PC-9 (cell line): Measurements from ENCODE around the gene PCDH9. TPM values are rescaled to one million over a fixed set of nuclear protein-coding genes. Genes with fewer than 3 reads are reported as not detected.

Experiments
- BruUV-seq: library from RNA; stranded (reverse); fragments of 400-500 nt; replicated peaks from 2 replicates; lab custom pipeline; 2021; lab: Mats Ljungman, UMichigan
- CTCF ChIA-PET: fragments of 300-600 bp; sonication (Branson Sonifier 250); formaldehyde crosslinking; loops from one replicate; lab custom pipeline; 2022; ENCODE audit warnings: antibody characterized with exemption; lab: Charles Lee
- POLR2A ChIA-PET: fragments of 300-600 bp; sonication (Branson Sonifier 250); formaldehyde crosslinking; loops from one replicate; lab custom pipeline; 2022; ENCODE audit warnings: antibody characterized with exemption; ENCODE audit not compliant: unreplicated experiment; lab: Charles Lee
- DNase-seq, 2 experiments: peaks; one replicate each; pipeline versions ENCODE4 v3.0.0 to v3.0.0-alpha.2; 2015 to 2022; ENCODE audit warnings: mixed read lengths in 1 of 2
- H2AFZ ChIP-seq: fragments of 200-600 bp; sonication (generic); 2 replicates; pipeline ENCODE4 v1.8.1; 2017; ENCODE audit warnings: antibody characterized with exemption
- H3F3A ChIP-seq: fragments of 200-600 bp; sonication (generic); 2 replicates; pipeline ENCODE4 v1.8.1; 2017; ENCODE audit warnings: antibody characterized with exemption, mild to moderate bottlenecking, low read depth; ENCODE audit not compliant: insufficient read depth
- H3K27ac ChIP-seq: fragments of 200-600 bp; sonication (generic); 2 replicates; pipeline ENCODE4 v1.6.1; 2016; ENCODE audit warnings: mixed run types
- H3K27me3 ChIP-seq: fragments of 200-600 bp; sonication (generic); 2 replicates; pipeline ENCODE4 v1.6.1; 2016; ENCODE audit warnings: low read depth, mixed run types; ENCODE audit not compliant: insufficient read depth
- H3K36me3 ChIP-seq: fragments of 200-600 bp; sonication (generic); 2 replicates; pipeline ENCODE4 v1.6.1; 2016; ENCODE audit warnings: low read depth, mixed run types
- H3K4me1 ChIP-seq: fragments of 200-600 bp; sonication (generic); replicated peaks from 2 replicates; pipeline ENCODE4 v1.6.1; 2016; ENCODE audit warnings: mixed run types; ENCODE audit not compliant: insufficient read depth
- H3K4me2 ChIP-seq: fragments of 200-600 bp; sonication (generic); 2 replicates; pipeline ENCODE4 v1.6.1; 2017; ENCODE audit warnings: mixed run types
- H3K4me3 ChIP-seq: fragments of 200-600 bp; sonication (generic); 2 replicates; pipeline ENCODE4 v1.6.1; 2016; ENCODE audit warnings: mixed run types
- H3K79me2 ChIP-seq: fragments of 200-600 bp; sonication (generic); 2 replicates; pipeline ENCODE4 v1.6.1; 2017; ENCODE audit warnings: low read depth, mixed run types
- H3K9me2 ChIP-seq: fragments of 200-600 bp; sonication (generic); 2 replicates; pipeline ENCODE4 v1.8.1; 2017; ENCODE audit warnings: mild to moderate bottlenecking; ENCODE audit not compliant: insufficient read depth
- H3K9me3 ChIP-seq: fragments of 200-600 bp; sonication (generic); 2 replicates; pipeline ENCODE4 v1.8.1; 2016; ENCODE audit warnings: low read depth; ENCODE audit not compliant: insufficient read depth
- H4K20me1 ChIP-seq: fragments of 200-600 bp; sonication (generic); 2 replicates; pipeline ENCODE4 v1.8.1; 2017; ENCODE audit not compliant: insufficient read depth
- EZH2 ChIP-seq: fragments of 200-600 bp; sonication (generic); IDR thresholded peaks from 2 replicates; pipeline ENCODE4 v1.8.0; 2017; ENCODE audit warnings: antibody characterized with exemption, low read depth
- intact Hi-C: fragments of 100-400 bp; cut with micrococcal nuclease; formaldehyde crosslinking; loops from one replicate; pipeline ENCODE4 v1.10.0; 2022; ENCODE audit not compliant: unreplicated experiment
- total RNA-seq: library from RNA; stranded (reverse); gene quantifications from 2 replicates; pipeline ENCODE4 v1.2.3, GENCODE V29; 2021
- TF ChIP-seq, protein P1 (sequence below): fragments of 200-600 bp; sonication (generic); conservative IDR thresholded peaks from 2 replicates; pipeline ENCODE4 v1.6.1; 2017; ENCODE audit warnings: mixed run types, antibody characterized with exemption, mild to moderate bottlenecking, moderate library complexity

Gene PCDH9
- total RNA-seq, 1 experiment from 2014 or later: 0.37 TPM

DNA sequence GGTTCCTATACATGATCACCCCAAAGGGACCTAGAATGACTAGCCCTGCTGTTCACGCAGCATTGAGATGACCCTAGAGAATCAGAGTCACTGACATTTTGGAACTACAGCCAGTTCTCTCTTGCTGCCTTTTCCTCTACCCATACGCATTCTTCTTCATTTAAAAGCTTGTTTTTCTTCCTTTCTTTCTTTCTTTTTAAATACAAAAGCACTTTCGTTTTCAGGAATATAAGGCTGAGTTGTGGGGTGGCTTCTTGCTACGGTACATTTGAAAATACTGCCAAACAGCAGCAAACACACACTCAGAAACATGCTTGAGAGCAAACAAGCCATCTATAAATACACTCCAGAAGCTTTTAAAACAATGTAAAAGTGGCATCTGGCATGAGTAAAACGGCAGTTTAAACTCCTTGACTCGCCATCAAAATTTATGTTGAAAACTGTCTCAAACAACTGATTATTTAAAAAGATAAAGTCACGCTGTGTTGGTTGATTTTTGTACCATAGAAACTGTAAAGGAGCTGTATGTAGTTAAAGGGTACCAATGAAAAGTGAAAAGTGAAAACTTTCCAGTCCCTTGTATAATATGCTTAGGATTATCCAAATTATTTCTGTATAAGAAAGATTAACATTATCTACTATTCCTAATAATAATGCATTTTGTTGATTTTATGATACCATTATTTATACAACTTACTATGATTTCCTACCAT lies 95.6 kb downstream of the PCDH9 start:
- no peaks in the 10 kb centered on the region for H3K9me3 ChIP-seq
- no peak overlapping the region for H3K27ac ChIP-seq
- no peaks in the 10 kb centered on the region for H3K79me2 ChIP-seq
- H3K36me3 ChIP-seq: no peaks in the 10 kb centered on the region
- no peaks in the 10 kb centered on the region for H3K9me2 ChIP-seq
- no peak for TF ChIP-seq EZH2
- TF ChIP-seq, protein P1, sequence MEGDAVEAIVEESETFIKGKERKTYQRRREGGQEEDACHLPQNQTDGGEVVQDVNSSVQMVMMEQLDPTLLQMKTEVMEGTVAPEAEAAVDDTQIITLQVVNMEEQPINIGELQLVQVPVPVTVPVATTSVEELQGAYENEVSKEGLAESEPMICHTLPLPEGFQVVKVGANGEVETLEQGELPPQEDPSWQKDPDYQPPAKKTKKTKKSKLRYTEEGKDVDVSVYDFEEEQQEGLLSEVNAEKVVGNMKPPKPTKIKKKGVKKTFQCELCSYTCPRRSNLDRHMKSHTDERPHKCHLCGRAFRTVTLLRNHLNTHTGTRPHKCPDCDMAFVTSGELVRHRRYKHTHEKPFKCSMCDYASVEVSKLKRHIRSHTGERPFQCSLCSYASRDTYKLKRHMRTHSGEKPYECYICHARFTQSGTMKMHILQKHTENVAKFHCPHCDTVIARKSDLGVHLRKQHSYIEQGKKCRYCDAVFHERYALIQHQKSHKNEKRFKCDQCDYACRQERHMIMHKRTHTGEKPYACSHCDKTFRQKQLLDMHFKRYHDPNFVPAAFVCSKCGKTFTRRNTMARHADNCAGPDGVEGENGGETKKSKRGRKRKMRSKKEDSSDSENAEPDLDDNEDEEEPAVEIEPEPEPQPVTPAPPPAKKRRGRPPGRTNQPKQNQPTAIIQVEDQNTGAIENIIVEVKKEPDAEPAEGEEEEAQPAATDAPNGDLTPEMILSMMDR: no peak
- intact Hi-C loops: no loop called here
- H3K4me2 ChIP-seq: peak overlapping the region; percentile 15; the same call in 1 of the 2 replicates
- ChIA-PET CTCF (no interaction called here), POLR2A (interaction anchor here (0.7 kb wide), 1 partner anchor 54 kb away, joined by 4 read pairs; no protein-coding TSS in a partner anchor)
- DNase-seq: no peak
- H3K27me3 ChIP-seq: no peaks in the 10 kb centered on the region
- no peaks in the 10 kb centered on the region for H3K4me1 ChIP-seq
- no peaks in the 10 kb centered on the region for H4K20me1 ChIP-seq
- BruUV-seq: no TSS peak
- H3F3A ChIP-seq: no peaks in the 10 kb centered on the region
- H2AFZ ChIP-seq: peak overlapping the region; percentile 46
- H3K4me3 ChIP-seq: no peak overlapping the region

DNA sequence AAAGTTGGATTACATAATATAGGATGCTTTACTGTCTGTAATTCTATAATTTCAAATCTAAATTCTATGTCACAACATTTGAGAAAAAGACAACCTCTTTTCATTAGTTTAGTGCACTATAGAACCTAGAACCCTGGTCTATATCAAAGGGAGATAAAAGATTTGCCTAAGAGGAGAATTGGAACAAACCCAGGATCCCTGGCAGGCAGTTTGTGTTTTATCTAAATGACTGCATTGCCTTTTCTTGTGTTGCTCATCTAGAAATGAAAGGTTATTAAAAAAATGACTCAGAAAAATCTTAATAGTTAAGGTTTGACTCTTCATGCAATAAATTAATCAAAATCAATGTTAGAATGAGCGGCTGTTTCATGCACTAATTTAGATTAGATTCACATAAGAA lies 96.7 kb downstream of the PCDH9 start:
- no peaks in the 10 kb centered on the region for H3F3A ChIP-seq
- TF ChIP-seq EZH2: no peak
- TF ChIP-seq, protein P1: no peak
- no TSS peak for BruUV-seq
- no peak overlapping the region for H3K4me3 ChIP-seq
- no peaks in the 10 kb centered on the region for H3K79me2 ChIP-seq
- ChIA-PET CTCF (no interaction called here), POLR2A (no interaction called here)
- H3K9me2 ChIP-seq: no peaks in the 10 kb centered on the region
- no peak overlapping the region for H3K27ac ChIP-seq
- H3K4me2 ChIP-seq: no peak overlapping the region
- no peak for DNase-seq
- H2AFZ ChIP-seq: no peak overlapping the region
- H3K27me3 ChIP-seq: no peaks in the 10 kb centered on the region
- intact Hi-C loops: no loop called here
- H3K9me3 ChIP-seq: no peaks in the 10 kb centered on the region
- H4K20me1 ChIP-seq: no peaks in the 10 kb centered on the region
- H3K4me1 ChIP-seq: no peaks in the 10 kb centered on the region
- H3K36me3 ChIP-seq: no peaks in the 10 kb centered on the region

- BruUV-seq: no TSS peak
- intact Hi-C loops: no loop called here
- TF ChIP-seq, protein P1: no peak
- no peak for TF ChIP-seq EZH2
Observed at GRCh38 chr13:67131393-67131792, 98.7 kb downstream of the PCDH9 start.

More at GRCh38 chr13:67131393-67131792, 98.7 kb downstream of the PCDH9 start:
- Histone ChIP-seq H3K79me2 (no peaks in the 10 kb centered on the region), H3K27me3 (no peaks in the 10 kb centered on the region), H3K4me3 (no peak overlapping the region), H3K4me1 (no peaks in the 10 kb centered on the region), H3K4me2 (no peak overlapping the region), H3K9me3 (no peaks in the 10 kb centered on the region), H2AFZ (no peak overlapping the region), H3K36me3 (no peaks in the 10 kb centered on the region), H3F3A (no peaks in the 10 kb centered on the region), H3K9me2 (no peaks in the 10 kb centered on the region), H3K27ac (no peak overlapping the region), H4K20me1 (no peaks in the 10 kb centered on the region)
- DNase-seq: no peak
- CTCF ChIA-PET: no interaction called here
- POLR2A ChIA-PET: no interaction called here
